Activated B cell treated with CpG ODN at 0.5 μM for 24 hours (primary cell): Measurements from ENCODE around the gene NXT1. TPM values are rescaled to one million over a fixed set of nuclear protein-coding genes. Genes with fewer than 3 reads are reported as not detected.

Source experiments
- ATAC-seq: fragments of 200-7000 bp; cut with Tn5 transposase; one replicate; pipeline ENCODE4 v1.10.0; 2021; ENCODE audit warnings: low read depth, mild to moderate bottlenecking, moderate library complexity
- CTCF ChIA-PET: fragments of 350-600 bp; sonication (Branson Sonifier 250); formaldehyde crosslinking; loops from one replicate; lab custom pipeline; 2021; ENCODE audit warnings: antibody characterized with exemption; lab: Charles Lee
- POLR2A ChIA-PET: fragments of 350-600 bp; sonication (Branson Sonifier 250); formaldehyde crosslinking; loops from one replicate; lab custom pipeline; 2021; ENCODE audit warnings: antibody characterized with exemption; lab: Charles Lee
- DNase-seq: peaks from one replicate; pipeline ENCODE4 v3.0.0; 2022
- H3K27ac Mint-ChIP-seq: one replicate; pipeline ENCODE4 v1.8.0; 2020; ENCODE audit warnings: mixed read lengths
- H3K27me3 Mint-ChIP-seq: one replicate; pipeline ENCODE4 v1.8.0; 2021; ENCODE audit warnings: mixed read lengths
- H3K36me3 Mint-ChIP-seq: one replicate; pipeline ENCODE4 v1.8.0; 2021; ENCODE audit warnings: low read depth, mixed read lengths
- H3K4me1 Mint-ChIP-seq: one replicate; pipeline ENCODE4 v1.8.0; 2021; ENCODE audit warnings: mixed read lengths
- H3K4me3 Mint-ChIP-seq: one replicate; pipeline ENCODE4 v1.8.0; 2020; ENCODE audit warnings: mild to moderate bottlenecking, mixed read lengths
- H3K9me3 Mint-ChIP-seq: one replicate; pipeline ENCODE4 v1.8.0; 2020; ENCODE audit warnings: mixed read lengths
- intact Hi-C: fragments of 100-400 bp; cut with micrococcal nuclease; formaldehyde crosslinking; loops from one replicate; pipeline ENCODE4 v1.15.1; 2024
- total RNA-seq: library from RNA; stranded (reverse); gene quantifications from 2 replicates; pipeline ENCODE4 v1.2.3, GENCODE V29; 2022
- TF ChIP-seq, protein P1 (sequence below): fragments of 200-600 bp; IDR thresholded peaks from one replicate; pipeline ENCODE4 v1.8.0; 2022; ENCODE audit warnings: antibody characterized with exemption, mild to moderate bottlenecking

NXT1 gene
- total RNA-seq, 1 donor from 2014 or later, result 28.8 TPM

DNA sequence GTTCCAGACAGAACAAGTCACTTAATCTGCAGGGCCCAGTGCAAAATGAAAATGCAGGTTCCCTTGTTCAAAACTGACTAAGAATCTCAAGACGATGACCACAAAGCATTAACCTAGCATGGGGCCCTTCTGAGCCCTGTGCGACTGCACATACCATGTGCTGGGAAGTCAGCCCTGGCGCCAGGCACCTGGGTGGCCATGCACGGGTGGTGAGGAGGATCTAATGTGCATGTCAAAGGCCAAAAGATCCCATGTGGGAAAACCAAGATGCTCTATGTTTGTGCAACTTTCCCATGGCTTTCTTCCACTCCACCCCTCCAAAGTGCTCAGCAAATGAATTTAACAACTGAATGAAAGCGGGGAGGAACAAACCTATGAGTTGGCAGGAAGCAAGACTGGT lies 33.5 kb upstream of the NXT1 start:
- no peaks in the 10 kb centered on the region for H3K9me3 Mint-ChIP-seq
- DNase-seq (no peak), ATAC-seq (no peak)
- no peak overlapping the region for H3K4me3 Mint-ChIP-seq
- TF ChIP-seq, protein P1, sequence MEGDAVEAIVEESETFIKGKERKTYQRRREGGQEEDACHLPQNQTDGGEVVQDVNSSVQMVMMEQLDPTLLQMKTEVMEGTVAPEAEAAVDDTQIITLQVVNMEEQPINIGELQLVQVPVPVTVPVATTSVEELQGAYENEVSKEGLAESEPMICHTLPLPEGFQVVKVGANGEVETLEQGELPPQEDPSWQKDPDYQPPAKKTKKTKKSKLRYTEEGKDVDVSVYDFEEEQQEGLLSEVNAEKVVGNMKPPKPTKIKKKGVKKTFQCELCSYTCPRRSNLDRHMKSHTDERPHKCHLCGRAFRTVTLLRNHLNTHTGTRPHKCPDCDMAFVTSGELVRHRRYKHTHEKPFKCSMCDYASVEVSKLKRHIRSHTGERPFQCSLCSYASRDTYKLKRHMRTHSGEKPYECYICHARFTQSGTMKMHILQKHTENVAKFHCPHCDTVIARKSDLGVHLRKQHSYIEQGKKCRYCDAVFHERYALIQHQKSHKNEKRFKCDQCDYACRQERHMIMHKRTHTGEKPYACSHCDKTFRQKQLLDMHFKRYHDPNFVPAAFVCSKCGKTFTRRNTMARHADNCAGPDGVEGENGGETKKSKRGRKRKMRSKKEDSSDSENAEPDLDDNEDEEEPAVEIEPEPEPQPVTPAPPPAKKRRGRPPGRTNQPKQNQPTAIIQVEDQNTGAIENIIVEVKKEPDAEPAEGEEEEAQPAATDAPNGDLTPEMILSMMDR, result no peak
- no peaks in the 10 kb centered on the region for H3K36me3 Mint-ChIP-seq
- H3K27ac Mint-ChIP-seq, result no peak overlapping the region
- H3K4me1 Mint-ChIP-seq, result no peaks in the 10 kb centered on the region
- intact Hi-C loops, result no loop called here
- POLR2A ChIA-PET, result no interaction called here
- CTCF ChIA-PET, result no interaction called here
- H3K27me3 Mint-ChIP-seq, result peaks cover 5% of the 10 kb centered on the region

- H3K27me3 Mint-ChIP-seq, result peaks cover 2% of the 10 kb centered on the region
- TF ChIP-seq, protein P1, result no peak
- no peak overlapping the region for H3K4me3 Mint-ChIP-seq
- no peak for DNase-seq
- no peak overlapping the region for H3K27ac Mint-ChIP-seq
- ATAC-seq, result no peak
- no peaks in the 10 kb centered on the region for H3K36me3 Mint-ChIP-seq
- intact Hi-C loops, result no loop called here
- POLR2A ChIA-PET, result no interaction called here
- no peaks in the 10 kb centered on the region for H3K4me1 Mint-ChIP-seq
- H3K9me3 Mint-ChIP-seq, result no peaks in the 10 kb centered on the region
- CTCF ChIA-PET, result no interaction called here
Measured at GRCh38 chr20:23318347-23318746, 32.2 kb upstream of the NXT1 start.

GRCh38 chr20:23320317-23320716 lies 30.3 kb upstream of the NXT1 start:
- TF ChIP-seq, protein P1, result no peak
- intact Hi-C loops, result no loop called here
- no peaks in the 10 kb centered on the region for H3K4me1 Mint-ChIP-seq
- H3K9me3 Mint-ChIP-seq, result no peaks in the 10 kb centered on the region
- no peak for ATAC-seq
- no peak overlapping the region for H3K27ac Mint-ChIP-seq
- DNase-seq, result no peak
- H3K4me3 Mint-ChIP-seq, result no peak overlapping the region
- no peaks in the 10 kb centered on the region for H3K36me3 Mint-ChIP-seq
- peaks cover 2% of the 10 kb centered on the region for H3K27me3 Mint-ChIP-seq
- CTCF ChIA-PET, result no interaction called here
- POLR2A ChIA-PET, result interaction anchor here (0.7 kb wide), 1 partner anchor 101 kb away, joined by 3 read pairs; the partner anchor contains the start of gene NAPB

DNA sequence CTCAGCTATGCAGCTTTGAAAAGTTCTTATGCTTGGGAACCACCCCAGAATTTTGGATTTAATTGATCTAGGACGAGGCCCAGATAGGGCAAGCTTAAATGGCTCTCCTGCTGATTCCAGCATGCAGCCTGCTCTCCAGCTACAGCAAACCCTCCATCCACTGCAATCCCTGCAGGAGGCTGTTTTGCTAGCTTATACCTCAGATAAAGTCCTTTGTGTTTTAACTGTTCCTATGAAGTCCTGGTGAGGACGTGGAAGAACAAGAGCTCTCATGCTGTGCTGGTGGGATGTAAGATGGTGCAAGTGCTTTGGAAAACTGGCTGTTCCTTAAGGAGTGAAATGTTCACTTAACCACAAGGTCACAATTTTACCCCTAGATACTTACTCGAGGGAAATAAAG lies 25.5 kb upstream of the NXT1 start:
- Mint-ChIP-seq H3K36me3 (no peaks in the 10 kb centered on the region), H3K4me1 (no peaks in the 10 kb centered on the region), H3K27ac (no peak overlapping the region), H3K4me3 (no peak overlapping the region), H3K27me3 (peaks cover 2% of the 10 kb centered on the region), H3K9me3 (no peaks in the 10 kb centered on the region)
- intact Hi-C loops, result no loop called here
- ATAC-seq, result no peak
- ChIA-PET CTCF (no interaction called here), POLR2A (no interaction called here)
- TF ChIP-seq, protein P1, result no peak
- no peak for DNase-seq

DNA sequence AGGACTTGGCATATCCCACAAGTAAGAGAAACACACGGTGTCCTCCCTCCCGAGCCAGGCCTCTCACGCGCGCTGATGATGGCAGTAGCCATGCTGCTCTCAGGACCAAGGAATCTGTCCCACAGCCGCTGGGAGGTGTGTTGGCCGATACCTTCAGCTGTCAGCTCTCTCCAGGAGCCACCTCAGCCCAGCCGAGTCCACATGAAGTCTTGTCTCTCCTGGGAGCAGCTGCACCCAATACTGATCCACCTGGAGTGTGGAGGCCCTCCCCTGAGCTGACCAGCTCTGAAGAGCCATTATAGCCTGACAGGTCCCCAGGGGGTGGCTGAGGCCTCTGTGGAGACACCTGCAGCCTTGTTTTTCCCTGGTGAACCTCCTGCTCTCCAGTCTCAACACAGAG lies 23.8 kb upstream of the NXT1 start:
- H3K9me3 Mint-ChIP-seq, result no peaks in the 10 kb centered on the region
- no peak for ATAC-seq
- no peak overlapping the region for H3K4me3 Mint-ChIP-seq
- TF ChIP-seq, protein P1, result no peak
- CTCF ChIA-PET, result no interaction called here
- no peaks in the 10 kb centered on the region for H3K27me3 Mint-ChIP-seq
- no peaks in the 10 kb centered on the region for H3K36me3 Mint-ChIP-seq
- no peak overlapping the region for H3K27ac Mint-ChIP-seq
- intact Hi-C loops, result no loop called here
- no peak for DNase-seq
- POLR2A ChIA-PET, result no interaction called here
- H3K4me1 Mint-ChIP-seq, result peaks cover 5% of the 10 kb centered on the region
